Activated T-cell treated with anti-CD3 and anti-CD28 coated beads for 24 hours (primary cell): Measurements from ENCODE around the gene BTF3.
A peak's percentile ranks its signal among the peaks of the same experiment; 100 is the strongest.
"Not testable (repeated sequence)": the region's sequence is repeated elsewhere in the genome, so short reads cannot be mapped to it uniquely, and the experiment has no call there.

ENCODE experiments used
- DNase-seq: peaks from one replicate; pipeline ENCODE4 v3.0.0-alpha.2; 2020; ENCODE audit warnings: low read depth

Gene BTF3

DNA sequence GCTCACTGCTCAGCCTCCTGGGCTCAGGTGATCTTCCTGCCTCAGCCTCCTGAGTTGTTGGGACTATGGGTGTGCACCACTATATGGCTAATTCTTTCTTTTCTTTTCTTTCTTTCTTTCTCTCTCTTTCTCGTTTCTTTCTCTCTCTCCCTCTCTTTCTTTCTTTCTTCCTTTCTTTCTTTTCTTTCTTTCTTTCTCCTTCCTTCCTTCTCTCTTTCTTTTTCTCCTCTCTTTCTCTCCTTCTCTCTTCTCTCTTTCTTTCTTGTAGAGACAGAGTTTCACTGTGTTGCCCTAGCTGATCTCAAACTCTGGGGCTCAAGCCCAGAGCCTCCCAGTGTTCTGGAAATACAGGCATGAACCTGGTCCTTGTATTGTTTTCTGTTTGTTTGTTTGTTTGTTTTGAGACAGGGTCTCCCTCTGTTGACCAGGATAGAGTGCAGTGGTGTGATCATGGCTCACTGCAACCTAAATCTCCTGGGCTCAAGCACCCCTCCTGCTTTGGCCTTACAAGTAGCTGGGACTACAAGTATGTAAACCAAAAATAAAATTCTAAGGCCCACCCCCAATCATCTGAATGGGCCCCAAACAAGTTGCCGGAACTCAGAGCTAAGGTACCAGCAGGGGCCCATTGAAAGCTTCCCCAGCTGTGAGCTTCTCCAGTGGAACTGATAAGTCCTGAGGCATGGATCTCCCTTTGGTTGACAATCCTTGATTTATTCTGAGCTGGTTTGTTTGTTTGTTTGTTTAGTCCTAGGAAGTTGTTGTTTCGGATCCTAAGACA is 11.9 kb upstream of the BTF3 start:
- no peak for DNase-seq

DNA sequence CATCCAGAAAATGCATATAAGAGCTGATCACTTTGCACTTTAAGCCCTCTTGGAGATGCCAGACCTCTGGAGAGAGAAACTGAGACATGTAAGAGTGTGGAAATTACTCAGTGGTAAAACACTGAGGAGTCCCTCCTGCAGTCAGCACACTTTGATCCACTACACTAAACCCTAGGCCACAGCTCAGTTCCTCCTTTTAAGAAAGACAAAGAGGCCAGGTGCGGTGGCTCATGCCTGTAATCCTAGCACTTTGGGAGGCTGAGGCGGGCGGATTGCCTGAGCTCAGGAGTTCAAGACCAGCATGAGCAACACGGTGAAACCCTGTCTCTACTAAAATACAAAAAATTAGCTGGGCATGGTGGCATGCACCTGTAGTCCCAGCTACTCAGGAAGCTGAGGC is 11.0 kb upstream of the BTF3 start:
- DNase-seq = not testable (repeated sequence)

- no peak for DNase-seq
These were observed 10.4 kb upstream of the BTF3 start for GRCh38 chr5:73487815-73488214.

DNA sequence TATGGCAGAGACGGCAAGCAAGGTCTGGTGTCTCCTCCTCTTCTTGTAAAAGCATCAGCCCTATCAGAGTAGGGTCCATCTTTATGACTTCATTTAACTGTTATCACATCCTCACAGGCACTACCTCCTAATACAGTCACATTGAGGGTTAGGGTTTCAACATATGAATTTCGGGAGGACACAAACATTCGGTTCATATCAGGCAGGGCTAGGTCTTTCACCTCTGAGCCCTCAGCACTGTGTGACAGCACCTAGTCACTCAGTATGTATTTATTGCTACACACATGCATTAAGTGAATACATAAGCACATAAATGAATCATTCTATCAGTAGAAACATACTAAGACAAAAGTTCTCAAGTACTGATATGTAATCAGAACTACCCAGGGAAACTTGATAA is 9.4 kb upstream of the BTF3 start:
- no peak for DNase-seq

DNA sequence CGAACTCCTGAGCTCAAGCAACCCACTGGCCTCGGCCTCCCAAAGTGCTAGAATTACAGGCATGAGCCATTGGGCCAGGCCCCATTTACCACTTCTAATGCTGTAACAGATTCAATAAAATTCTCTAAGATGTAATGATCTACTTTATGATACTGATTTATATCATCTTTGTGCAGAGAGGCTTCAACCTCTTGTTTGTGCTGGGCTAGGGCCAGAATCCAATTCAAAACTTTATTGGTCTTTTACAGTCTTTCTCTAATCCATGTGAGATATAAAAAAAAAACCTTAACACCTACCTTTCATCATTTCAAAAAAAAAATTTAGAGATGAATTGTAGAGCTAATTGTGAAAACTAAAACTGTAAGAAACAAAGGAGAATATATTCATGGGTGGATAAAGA is 8.2 kb upstream of the BTF3 start:
- DNase-seq = no peak

DNA sequence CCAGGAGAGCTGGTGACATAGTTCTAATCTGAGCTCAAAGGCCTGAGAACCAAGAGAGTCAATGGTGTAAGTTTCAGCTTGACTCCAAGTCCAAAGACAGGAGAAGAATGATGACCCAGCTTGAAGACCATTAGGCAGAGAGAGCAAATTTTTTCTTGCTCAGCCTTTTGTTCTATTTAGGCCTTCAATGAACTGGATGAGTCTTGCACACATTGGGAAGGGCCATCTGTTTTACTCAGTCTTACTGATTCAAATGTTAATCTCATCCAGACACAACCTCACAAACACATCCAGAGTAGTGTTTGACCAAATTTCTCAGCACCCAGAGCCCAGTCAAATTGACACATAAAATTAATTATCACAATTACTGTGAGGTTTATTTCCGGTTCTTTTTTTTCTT is 7.1 kb upstream of the BTF3 start:
- DNase-seq = no peak

DNA sequence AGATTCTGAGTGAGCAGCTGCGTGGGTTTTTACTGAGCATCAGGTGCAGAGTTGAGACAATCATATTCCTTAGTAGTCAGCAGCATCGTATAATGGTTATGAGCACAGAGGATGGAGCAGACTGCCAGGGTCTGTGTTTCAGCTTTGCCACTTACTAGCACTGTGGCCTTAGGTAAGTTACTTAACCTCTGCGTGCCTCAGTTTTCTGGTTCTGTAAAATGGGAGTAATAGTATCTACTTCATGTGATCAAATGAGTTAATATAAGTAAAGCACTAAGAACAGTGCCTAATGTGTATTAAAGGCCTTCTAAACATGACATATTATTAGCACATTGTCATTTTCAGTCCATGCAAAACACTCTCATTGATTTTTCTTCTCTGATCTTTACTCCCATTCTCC is 4.8 kb upstream of the BTF3 start:
- no peak for DNase-seq

GRCh38 chr5:73494721-73495120 is 3.5 kb upstream of the BTF3 start:
- no peak for DNase-seq

DNA sequence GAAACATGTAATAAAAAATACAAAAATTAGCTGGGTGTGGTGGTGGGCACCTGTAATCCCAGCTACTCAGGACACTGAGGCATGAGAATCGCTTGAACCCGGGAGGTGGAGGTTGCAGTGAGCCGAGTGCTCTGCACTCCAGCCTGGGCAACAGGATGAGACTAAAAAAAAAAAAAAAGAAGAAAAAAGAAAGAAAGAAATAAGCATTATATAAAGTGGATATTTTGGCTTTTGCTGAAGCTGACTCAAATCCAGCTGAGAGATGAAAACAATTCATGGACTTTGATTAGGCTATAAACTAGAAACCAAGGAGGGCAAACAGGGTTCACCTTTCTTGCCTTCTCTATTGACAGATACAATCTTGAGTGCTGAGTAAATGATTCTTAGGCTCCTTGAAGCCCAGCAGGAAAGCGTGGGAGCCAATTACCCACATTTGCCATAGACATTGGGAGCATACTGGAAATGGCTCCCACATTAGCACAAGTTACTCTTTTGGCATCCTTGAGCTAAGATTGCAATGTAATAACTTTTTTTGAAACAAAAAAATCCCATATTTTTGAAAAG is 2.4 kb upstream of the BTF3 start:
- DNase-seq = no peak

DNA sequence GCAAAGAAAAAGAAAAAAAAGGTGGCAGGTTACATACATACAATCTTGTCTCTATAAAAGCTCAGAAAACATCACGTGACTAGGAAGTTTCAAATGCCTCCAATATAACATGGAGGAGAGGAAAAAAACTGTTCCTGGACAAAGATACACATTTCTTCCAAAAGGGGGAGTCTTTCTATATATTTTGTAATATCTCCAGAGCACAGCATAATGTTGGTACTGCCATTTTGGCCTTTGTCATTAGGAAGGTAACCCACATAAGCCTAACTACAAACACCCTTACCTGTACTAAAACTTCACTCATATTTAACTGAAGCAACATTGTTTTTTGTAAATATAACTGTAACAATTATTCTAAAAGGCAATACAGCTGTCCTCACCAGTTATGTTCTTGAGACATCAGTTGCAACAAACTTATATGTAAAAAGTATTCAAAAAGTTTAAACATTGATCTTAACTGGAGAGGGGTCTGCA is 1.2 kb upstream of the BTF3 start:
- no peak for DNase-seq

GRCh38 chr5:73497497-73498056 is 665 bp upstream of the BTF3 start:
- DNase-seq = no peak

- no peak for DNase-seq
These were observed 945 bp downstream of the BTF3 start for GRCh38 chr5:73499187-73499586.

DNA sequence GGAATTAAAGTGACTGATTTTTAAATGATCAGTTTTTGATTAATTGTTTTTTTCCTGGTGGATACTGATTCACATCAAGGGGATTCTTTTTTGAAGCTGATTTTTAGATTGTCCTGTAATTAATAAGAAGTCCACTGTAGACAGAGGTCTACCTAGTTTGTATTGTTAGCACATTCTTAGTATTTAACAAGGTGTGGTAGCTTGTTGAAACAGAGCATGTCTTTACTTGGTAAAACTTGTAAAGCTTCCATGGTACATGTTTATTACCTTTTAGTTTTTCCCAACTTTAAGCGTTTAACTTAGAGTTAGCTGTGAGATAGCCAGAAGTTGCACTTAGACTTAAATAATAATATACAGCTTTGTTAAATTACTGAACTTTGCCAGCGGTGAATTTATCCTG is 1.5 kb downstream of the BTF3 start:
- no peak for DNase-seq

- DNase-seq = no peak
These were observed 3.2 kb downstream of the BTF3 start for GRCh38 chr5:73501406-73501805.

- DNase-seq = no peak
These were observed 8.3 kb downstream of the BTF3 start for GRCh38 chr5:73506459-73506955.

GRCh38 chr5:73507062-73507461 is 8.8 kb downstream of the BTF3 start:
- DNase-seq = no peak

GRCh38 chr5:73508521-73508920 is 10.3 kb downstream of the BTF3 start:
- DNase-seq = not testable (repeated sequence)

DNA sequence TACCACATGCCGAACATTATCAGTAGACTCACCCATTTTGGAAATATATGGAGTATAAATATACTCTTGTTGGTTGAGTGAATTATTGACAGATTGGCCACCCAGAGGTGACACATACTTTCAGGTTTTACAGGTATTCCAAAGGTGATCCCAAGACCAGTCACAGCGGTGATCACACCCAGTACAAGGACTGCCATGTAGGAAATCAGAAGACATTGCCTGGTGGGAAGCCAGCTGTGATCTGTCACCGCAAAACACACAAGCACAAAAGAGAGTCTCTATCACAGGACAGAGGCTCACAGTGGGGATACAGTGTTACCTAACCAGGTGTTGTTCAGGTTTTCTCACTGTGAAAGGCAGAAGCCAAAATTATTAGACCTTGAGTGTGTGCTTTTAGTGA is 15.8 kb downstream of the BTF3 start:
- DNase-seq = no peak

DNA sequence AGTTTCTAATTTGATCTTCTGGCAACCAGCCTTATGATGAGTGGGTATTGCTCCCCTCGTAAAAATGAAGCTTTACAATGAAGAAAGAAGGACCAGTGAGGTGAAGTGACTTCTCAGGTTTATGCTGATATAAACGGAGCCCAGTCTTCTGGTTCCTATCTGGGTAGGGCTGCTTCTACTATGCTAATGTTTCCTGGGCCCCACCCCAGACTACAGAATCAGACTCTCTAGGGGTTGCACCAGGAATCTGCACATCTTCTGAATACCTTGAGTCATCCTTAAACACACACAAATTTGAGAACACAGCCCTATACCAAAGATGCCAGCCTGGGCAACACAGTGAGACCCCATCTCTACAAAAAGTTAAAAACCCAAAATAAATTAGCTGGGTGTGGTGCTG is 16.2 kb downstream of the BTF3 start:
- no peak for DNase-seq

- DNase-seq = no peak
These were observed 17.0 kb downstream of the BTF3 start for GRCh38 chr5:73515232-73515631.

DNA sequence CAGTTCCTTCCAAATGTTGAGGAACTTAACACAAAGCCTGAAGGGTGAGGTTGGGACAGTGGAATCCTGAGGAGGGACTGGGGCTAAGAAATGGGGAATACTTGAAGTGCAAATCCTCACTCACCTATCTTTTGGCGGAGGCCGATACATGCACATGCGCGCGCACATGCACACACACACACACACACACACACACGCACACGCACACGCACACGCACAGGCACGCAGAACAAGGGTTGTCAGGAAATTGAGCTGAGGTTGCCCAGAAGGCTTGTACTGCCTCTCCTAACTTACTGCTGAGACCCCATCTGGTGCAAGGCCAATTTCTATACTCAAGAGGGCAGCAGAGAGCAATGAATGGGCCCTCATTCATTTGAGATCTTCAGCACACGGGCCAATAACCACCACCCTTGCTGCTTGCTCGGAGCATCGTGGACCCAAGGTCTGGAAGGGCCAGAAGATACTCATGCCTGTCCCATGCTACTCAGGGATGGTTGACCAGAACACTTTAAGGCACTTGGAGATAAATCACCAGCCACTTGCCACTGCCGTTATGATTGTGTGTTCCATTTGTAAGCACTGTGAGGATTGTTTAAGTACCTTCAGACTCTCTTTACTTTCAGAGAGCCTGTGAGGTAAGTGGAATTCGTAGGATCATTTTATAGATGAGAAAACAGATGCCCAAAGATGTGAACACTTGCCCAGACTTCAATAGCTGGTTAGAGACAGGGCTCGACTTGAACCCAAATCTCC is 21.5 kb downstream of the BTF3 start:
- peak; percentile 64 for DNase-seq

DNA sequence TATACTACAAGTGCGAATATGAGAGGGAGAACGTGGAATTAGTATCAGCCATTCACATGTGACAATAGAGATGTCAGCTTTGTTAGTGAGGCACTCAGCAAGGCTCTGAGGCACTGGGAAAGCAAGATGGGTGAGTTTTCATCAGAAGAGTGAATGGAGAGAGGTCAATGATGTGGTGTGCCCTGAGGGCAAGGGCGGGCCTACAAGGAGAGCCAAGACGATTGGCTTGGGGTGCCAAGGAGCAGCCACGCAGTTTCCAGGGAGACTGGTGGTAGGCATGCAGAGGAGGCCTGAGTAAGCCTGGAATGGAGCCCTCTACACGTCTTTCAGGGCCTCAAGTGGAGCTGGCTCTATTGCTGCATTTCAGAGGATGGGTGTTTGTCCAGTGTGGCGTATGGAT is 24.7 kb downstream of the BTF3 start:
- no peak for DNase-seq

DNA sequence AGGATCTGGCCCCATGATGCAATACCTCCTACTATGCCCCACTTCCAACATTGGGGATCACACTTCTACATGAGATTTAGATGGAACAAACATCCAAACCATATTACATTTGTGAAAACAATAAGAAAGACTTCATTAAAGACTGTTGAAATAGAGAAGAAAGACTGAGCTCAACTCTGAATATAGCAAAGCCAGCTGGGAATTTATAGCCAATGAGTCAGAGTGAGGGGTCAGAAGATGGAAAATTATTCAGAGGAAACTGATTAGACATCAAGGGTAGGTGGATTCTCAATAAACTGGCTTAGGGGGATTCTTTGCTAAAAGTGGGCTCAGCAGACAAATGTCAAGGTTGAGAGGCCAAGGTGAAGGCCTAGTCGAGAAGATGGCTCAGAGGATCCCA is 25.6 kb downstream of the BTF3 start:
- DNase-seq = no peak
